K562 (cell line): Measurements from ENCODE around the gene NDFIP2. TPM values are rescaled to one million over a fixed set of nuclear protein-coding genes. Genes with fewer than 3 reads are reported as not detected.

ENCODE experiments used
- AFF1 ChIP-seq, 2 experiments: fragments of 450-650 bp; IDR thresholded peaks; 2 replicates each; pipeline ENCODE4 v1.6.1; 2018; ENCODE audit warnings: mild to moderate bottlenecking in 2 of 2, low read depth in 1 of 2; ENCODE audit not compliant: partially characterized antibody in 2 of 2
- CHD2 ChIP-seq: IDR thresholded peaks from 2 replicates; pipeline ENCODE4 v1.6.1; 2011; ENCODE audit warnings: low read depth, low read length
- CTCF ChIP-seq, 3 experiments: IDR thresholded peaks in 2 of 3; conservative IDR thresholded peaks in 1 of 3; 2 replicates each; pipeline ENCODE4 v1.5.1; 2011 to 2012; ENCODE audit warnings: low read length in 3 of 3, mild to moderate bottlenecking in 3 of 3, control low read depth in 2 of 3, improper control_type of control experiment in 1 of 3, inconsistent platforms in 1 of 3, low read depth in 1 of 3, mixed read lengths in 1 of 3, moderate library complexity in 1 of 3; ENCODE audit not compliant: insufficient read depth in 2 of 3
- FOXJ2 ChIP-seq: fragments of 200-800 bp; sonication (Bioruptor generic); IDR thresholded peaks from 2 replicates; pipeline ENCODE4 v1.6.1; 2016; ENCODE audit warnings: missing genetic modification characterization, missing compliant biosample characterization
- KDM4B ChIP-seq, 2 experiments: fragments of 450-650 bp in 1 of 2; sonication (generic) in 1 of 2; IDR thresholded peaks; 2 replicates each; pipeline ENCODE4 v1.6.1; 2016 to 2017; ENCODE audit warnings: borderline replicate concordance in 2 of 2, antibody characterized with exemption in 1 of 2, low read depth in 1 of 2, mild to moderate bottlenecking in 1 of 2
- MYC ChIP-seq, 2 experiments: fragments of 250-450 bp in 1 of 2; sonication (Bioruptor Pico) in 1 of 2; IDR thresholded peaks; 2 replicates each; pipeline versions ENCODE4 v1.5.1 to v1.6.1; 2012 to 2021; ENCODE audit warnings: low read depth in 2 of 2, borderline replicate concordance in 1 of 2, improper control_type of control experiment in 1 of 2, low read length in 1 of 2, mild to moderate bottlenecking in 1 of 2, moderate library complexity in 1 of 2
- NR2C2 ChIP-seq, 2 experiments: fragments of 200-800 bp in 1 of 2; sonication (Bioruptor generic) in 1 of 2; sonication (generic) in 1 of 2; formaldehyde crosslinking in 1 of 2; IDR thresholded peaks; 2 replicates each; pipeline versions ENCODE4 v1.6.1 to v1.8.0; 2016 to 2022; ENCODE audit warnings: mild to moderate bottlenecking in 1 of 2, missing compliant biosample characterization in 1 of 2, missing genetic modification characterization in 1 of 2, missing genetic modification reagents in 1 of 2
- POLR2AphosphoS2 ChIP-seq: IDR thresholded peaks from 2 replicates; pipeline ENCODE4 v1.6.1; 2012; ENCODE audit warnings: low read length, improper control_type of control experiment
- RNF2 ChIP-seq: sonication (generic); IDR thresholded peaks from 2 replicates; pipeline ENCODE4 v1.6.1; 2016
- SP1 ChIP-seq: sonication (generic); formaldehyde crosslinking; IDR thresholded peaks from 2 replicates; pipeline ENCODE4 v1.8.1; 2022; ENCODE audit warnings: mild to moderate bottlenecking, missing genetic modification reagents
- SRSF3 ChIP-seq: fragments of 200-400 bp; formaldehyde crosslinking; IDR thresholded peaks from 2 replicates; pipeline ENCODE4 v1.6.1; 2016; ENCODE audit warnings: mild to moderate bottlenecking, low read length, moderate library complexity; ENCODE audit not compliant: insufficient read depth
- TAF1 ChIP-seq: IDR thresholded peaks from 2 replicates; pipeline ENCODE4 v1.6.1; 2011; ENCODE audit warnings: mild to moderate bottlenecking, low read length, moderate library complexity; ENCODE audit not compliant: insufficient read depth, control insufficient read depth, severe bottlenecking; ENCODE audit errors: extremely low read depth
- THAP7 ChIP-seq: fragments of 250-450 bp; sonication (Bioruptor Pico); IDR thresholded peaks from 2 replicates; pipeline ENCODE4 v1.5.0; 2021
- ZBTB9 ChIP-seq: fragments of 450-650 bp; formaldehyde crosslinking; IDR thresholded peaks from 2 replicates; pipeline ENCODE4 v1.4.0; 2020; ENCODE audit warnings: mild to moderate bottlenecking, moderate library complexity
- ZNF239 ChIP-seq: fragments of 250-450 bp; sonication (Bioruptor Pico); IDR thresholded peaks from 2 replicates; pipeline ENCODE4 v1.4.0; 2020; ENCODE audit warnings: mild to moderate bottlenecking
- ZNF354B ChIP-seq: fragments of 250-450 bp; sonication (Bioruptor Pico); IDR thresholded peaks from 2 replicates; pipeline ENCODE4 v1.4.0; 2020
- ZNF79 ChIP-seq: fragments of 250-450 bp; sonication (Bioruptor Pico); IDR thresholded peaks from 2 replicates; pipeline ENCODE4 v1.4.0; 2020; ENCODE audit warnings: low read depth, mild to moderate bottlenecking, moderate library complexity
- polyA plus RNA-seq, 8 experiments: library from polyadenylated mRNA; depleted of rRNA in 4 of 8; stranded (reverse) in 5 of 8; unstranded in 3 of 8; fragments of >200 nt; fragmentation: Nextera tagmentation in 2 of 8; fragmentation: Illumina TruSeq in 1 of 8; extraction: Ambion mirVana in 2 of 8; extraction: Trizol in 1 of 8; gene quantifications; 2 replicates each; pipeline versions ENCODE4 v1.2.1 to v1.2.3, GENCODE V29; 2011 to 2014; ENCODE audit warnings: inconsistent platforms in 1 of 8, missing spikeins in 1 of 8
- total RNA-seq, 7 experiments: library from RNA; depleted of rRNA in 6 of 7; stranded (reverse); fragments of >200 nt in 6 of 7; fragmentation: Illumina TruSeq in 2 of 7; extraction: Trizol in 2 of 7; gene quantifications; 2 replicates each; pipeline versions ENCODE4 v1.2.1 to v1.2.3, GENCODE V29; 2011 to 2021; ENCODE audit warnings: low replicate concordance in 1 of 7

NDFIP2 gene
- total and polyA plus RNA-seq, 9 of the 15 experiments (the other 6 are each of a cell fraction or from before 2014, with no cell fraction given): 13.4 to 54.4 (median 27.8) TPM

- TF ChIP-seq ZNF354B (CRISPR knock-in tag) (no peak), RNF2 (peak; percentile 64; the same call in 1 of the 2 replicates), ZBTB9 (no peak), CTCF (IDR thresholded peaks at IDR 0.05 in 2 of 3, conservative IDR thresholded peaks at IDR 0.05 in 1 of 3; ENCODE audit: insufficient read depth in 2 of 3, low read depth in 1 of 3, low read length in 3 of 3) (0 out of 6 replicates have a peak, but pooled peaks of 1 of the 3 experiments have one; percentile 0), THAP7 (CRISPR knock-in tag) (no peak), NR2C2 (CRISPR knock-in tag; IDR thresholded peaks at IDR 0.05) (no peak), NR2C2 (tag; IDR thresholded peaks at IDR 0.05) (peak; percentile 47; the same call in 1 of the 2 replicates), MYC (IDR thresholded peaks at IDR 0.05; ENCODE audit: low read depth, low read length) (peak; percentile 31; the same call in 1 of the 2 replicates), MYC (CRISPR knock-in tag; IDR thresholded peaks at IDR 0.05; ENCODE audit: borderline replicate concordance, low read depth) (no peak), ZNF239 (CRISPR knock-in tag) (no peak), KDM4B (IDR thresholded peaks at IDR 0.05; ENCODE audit: borderline replicate concordance in 2 of 2, low read depth in 1 of 2) (peak in 1 of 2 experiments; percentile 43; a peak in 1 of 4 replicates), ZNF79 (no peak), CHD2 (no peak), AFF1 (IDR thresholded peaks at IDR 0.05; ENCODE audit: low read depth in 1 of 2, partially characterized antibody in 2 of 2) (no peak), SP1 (CRISPR knock-in tag) (peak; percentile 61), TAF1 (peak; percentile 52), FOXJ2 (tag) (no peak), SRSF3 (no peak), POLR2AphosphoS2 (no peak)
Observed at GRCh38 chr13:79480954-79481684, at the start of gene NDFIP2 (continued).
